NCI-H146 (cell line): ENCODE measurements around the gene SLC13A4.
"Not testable (repeated sequence)": the region's sequence is repeated elsewhere in the genome, so short reads cannot be mapped to it uniquely, and the experiment has no call there.

ENCODE experiments used
- DNase-seq: peaks from one replicate; lab custom pipeline; 2025; lab: John Stamatoyannopoulos, UW

SLC13A4 gene

DNA sequence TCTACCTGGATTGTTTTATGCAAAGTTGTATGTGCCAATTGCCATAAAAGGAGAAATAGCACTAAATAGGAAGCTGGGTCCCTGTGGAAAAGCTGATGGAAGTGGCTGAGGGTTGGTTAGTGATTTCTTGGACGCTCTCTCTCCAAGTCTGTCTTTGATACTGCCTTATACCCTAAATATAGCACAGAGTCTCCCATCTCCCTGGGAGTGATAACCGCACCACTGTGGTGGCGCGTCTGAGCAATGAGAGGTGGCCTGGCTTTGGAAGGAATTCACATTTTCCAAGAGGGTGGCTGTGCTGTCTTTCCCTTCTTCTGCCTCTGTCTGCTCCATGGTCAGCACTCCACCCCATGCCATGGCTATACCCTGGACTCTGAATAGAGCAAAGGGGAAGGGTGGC is 34.4 kb downstream of the SLC13A4 start:
- no peak for DNase-seq

DNA sequence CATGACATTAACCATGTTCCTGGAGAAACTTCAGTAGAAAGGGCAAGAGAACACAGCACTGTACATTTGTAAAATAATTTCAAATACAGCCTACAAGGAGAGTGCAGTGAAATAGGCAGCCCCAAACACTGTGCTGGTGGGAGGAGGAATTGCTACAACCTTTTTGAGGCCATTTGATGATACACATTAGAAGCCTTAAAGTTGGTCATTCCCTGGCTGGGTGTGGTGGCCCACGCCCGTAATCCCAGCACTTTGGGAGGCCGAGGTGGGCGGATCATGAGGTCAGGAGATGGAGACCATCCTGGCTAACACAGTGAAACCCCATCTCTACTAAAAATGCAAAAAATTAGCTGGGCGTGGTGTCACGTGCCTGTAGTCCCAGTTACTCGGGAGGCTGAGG is 35.4 kb downstream of the SLC13A4 start:
- not testable (repeated sequence) for DNase-seq

DNA sequence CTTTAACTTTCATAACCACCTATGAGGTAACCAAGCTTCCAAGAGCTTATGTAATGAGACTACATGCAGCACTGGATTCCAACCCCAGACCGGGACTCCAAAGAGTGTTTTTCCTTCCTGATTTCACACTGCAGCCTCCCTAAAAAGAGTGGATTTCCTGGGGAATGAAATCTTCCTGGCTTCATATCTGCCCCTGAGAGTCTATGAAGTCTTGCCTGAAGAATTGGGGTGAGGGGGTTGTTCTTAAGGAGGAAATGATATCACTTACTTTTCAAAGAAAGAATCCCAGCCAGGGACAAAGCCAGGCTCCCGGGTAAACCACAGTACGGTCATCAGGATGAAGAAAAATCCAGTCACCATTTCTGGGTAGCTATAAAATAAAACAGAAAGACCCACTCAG is 35.9 kb downstream of the SLC13A4 start:
- no peak for DNase-seq

DNA sequence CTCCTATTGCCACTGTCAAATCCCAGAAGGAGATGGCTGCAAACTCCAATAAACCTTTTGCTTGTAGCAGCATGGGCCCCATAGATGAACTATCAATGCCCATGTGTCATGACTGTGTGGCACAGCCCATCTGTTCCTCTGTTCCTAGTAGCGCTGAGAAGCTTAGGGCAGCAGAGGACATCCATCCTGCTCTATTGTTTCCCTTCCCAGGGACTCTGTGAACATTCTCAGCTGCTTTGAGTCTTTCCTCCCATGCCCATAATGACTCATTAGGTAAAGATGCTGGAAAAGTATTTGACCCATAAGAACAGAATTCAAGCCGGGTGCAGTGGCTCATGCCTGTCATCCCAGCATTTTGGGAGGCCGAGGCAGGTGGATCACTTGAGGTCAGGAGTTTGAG is 37.4 kb downstream of the SLC13A4 start:
- no peak for DNase-seq

DNA sequence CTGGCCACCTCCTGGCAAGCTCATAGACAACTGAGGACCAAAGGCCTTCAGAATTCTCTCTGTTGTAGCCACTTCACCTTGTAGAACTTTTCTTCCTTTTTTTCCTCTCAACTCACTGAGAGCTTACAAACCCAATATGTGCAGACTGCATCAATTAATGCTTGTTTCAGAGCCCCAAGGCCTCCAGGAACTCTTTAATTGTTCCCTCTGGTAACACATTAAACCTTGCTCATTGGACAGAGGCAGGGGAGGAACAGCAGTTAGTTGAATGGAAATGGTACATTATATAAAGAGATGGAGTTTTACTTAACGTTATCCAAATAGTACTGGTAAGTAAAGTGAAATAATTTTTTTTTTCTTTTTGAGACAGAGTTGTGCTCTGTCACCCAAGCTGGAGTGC is 40.5 kb downstream of the SLC13A4 start:
- no peak for DNase-seq

DNA sequence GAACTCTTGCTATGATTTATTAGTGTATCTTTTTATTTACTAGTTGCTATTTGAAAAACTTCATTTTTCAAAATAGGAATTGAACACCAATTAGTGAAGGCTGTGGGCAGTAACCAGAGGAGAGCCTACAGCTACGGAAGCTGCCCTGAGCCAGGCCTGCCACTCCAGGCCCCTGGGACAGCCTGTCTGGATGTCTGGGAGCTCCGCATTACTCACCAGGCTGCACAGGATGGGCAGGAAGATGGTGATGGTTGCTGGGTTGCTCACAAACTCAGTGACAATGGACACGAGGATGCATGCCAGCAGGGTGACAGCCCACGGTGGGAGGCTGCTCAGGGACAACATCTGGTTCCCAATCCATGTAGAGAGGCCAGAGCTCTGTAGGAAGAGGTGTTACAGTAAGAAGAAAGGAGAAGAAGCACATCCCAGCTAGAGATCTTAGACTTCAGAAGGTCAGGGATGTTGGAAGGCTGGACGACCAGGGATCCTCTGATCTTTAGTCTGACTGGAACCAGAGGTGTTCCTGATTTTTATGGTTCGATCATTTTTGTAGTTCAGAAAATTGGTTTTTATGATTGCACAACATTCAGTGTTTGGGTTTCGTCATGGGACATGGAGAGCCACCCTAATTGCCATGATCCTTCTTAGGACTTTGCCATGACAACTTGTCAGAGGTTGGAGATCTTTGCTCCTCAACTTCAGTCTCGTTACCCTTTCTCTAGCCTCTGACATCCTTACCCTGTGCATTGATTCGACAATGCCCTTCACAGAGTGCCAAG is 42.5 kb downstream of the SLC13A4 start:
- no peak for DNase-seq

DNA sequence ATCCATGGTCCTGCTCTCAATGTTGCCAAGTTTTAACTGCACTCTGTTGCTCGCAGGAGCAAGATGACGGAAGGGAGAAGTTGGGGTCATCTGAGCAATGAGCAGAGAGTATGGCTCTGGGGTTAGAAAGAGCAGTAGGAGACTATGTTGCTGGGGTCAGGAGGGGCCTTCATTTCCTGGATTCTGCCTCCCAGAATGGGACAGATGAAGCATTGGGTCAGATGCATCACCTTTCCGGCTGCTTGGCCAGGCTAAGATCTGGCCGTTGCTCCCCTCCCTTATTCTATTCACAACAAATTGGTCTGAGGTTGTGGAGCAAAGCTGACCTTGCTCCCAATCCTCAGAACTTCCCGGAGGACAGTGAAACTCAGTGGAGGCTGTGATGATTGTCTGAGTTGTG is 43.3 kb downstream of the SLC13A4 start:
- DNase-seq: no peak

DNA sequence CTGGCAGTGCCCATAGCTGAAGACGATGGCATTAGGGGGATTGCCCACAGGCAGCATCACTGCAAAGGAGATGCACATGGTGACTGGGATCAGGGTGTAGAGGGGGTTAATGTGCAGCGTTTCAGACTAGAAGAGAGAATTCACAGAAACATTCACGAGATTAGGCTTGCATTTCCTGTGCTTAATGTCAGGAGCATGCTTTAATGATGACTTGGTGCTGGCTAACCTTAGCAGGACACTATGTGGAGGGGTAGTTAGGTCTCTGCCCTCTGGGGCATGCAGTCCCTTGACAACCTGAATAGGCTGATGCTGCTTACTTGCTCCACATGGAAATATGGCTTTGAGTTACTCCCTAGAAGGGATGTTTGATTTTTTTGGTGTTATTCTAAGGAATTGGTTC is 43.9 kb downstream of the SLC13A4 start:
- no peak for DNase-seq

DNA sequence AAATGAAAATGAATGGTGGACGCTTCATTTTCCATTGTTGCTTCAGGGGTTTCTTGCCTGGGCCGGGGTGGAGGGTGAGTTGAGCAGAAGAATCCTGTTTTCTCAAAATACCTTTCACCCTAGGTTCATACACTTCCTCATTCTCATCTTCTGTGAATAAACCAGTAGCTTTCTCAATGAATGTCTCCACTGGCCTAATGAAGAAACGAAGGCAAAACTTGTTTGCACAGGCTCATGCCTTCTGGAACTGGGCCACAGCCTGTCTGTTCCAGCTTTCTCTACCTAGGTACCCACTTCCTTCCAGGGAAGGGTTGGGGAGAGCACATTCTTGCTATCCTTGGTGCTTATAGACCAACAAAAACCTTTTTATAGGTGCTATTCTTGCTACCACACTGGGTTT is 44.4 kb downstream of the SLC13A4 start:
- DNase-seq: no peak

DNA sequence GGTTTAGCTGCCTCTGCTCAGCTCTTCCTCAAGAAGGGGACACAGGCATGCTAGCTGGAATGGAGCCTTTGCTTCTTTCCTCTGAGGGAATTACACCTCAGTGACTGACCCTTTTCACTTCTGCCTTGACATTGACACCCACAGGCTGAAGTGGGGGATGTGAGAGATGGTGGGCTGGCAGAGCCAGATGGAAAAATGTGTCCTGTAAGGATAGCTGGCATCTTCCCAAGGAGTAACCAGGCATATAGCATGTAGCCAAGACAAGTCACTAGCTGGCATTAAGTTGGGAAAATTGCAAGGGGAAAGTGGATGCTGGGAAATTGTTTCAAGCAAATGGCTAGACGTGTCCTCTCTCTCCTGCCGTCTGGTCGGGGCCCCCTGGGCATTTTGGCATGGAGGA is 45.8 kb downstream of the SLC13A4 start:
- DNase-seq: no peak

DNA sequence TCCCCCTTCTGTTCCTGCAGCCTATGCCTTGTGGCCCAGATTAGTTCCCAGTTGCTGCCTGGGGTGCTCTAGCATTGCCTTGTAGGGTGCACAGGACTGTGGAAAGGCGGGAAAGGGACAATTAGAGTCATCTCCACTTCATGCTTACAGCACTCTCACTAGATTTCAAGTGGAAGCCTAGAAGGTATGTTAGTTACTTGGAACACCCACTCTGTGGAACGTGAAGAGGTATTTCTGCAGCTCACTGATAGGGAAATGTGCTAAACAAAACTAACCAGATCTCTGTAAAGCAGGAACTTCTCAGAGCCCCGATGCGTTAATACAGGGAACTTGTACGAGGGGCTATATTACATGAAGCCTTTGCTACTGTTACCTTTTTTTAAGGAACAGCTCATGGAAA is 46.2 kb downstream of the SLC13A4 start:
- DNase-seq: no peak

DNA sequence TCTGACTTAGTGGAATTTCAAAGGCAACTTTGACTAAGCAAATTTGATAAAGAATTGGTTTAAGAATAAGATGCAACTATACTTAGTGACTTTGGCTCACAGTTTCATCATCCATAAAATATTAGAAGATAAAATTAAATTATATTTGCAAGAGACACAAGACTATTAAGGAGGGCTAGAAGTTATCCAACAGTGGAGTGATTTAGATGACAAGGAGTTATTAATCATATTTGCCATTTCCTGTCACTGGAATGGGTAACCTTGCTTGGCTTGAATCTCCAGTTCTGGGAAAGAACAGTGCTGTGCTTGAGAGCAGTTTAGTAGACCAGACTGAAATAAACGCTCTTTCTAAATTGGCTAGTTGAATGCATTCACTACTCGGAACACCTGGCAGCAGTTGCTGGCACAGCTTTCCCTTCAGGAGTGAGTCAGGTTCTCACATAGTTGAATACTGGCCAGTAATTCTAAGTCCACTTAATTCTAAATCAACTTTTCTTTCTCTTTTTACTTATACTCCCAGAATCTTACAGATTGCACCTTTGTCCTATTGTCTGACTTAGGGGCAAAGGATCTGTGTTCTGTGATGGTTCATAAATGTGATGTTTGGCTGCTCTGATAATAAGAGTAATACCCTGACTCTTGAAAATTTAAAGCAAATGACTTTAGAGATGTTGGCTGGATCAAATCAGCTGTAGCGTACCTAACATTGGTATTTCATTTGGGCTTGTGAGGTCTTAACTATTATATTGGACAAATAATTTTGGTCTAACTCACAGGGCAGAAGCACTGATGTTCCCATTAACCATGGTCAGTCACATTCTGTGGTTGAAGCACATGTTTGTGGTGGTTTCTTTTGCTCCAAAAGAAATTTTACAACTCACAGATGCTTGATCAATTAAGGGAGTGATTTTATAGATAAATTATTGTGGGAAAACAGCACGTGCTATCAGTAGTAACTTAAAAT is 49.1 kb downstream of the SLC13A4 start:
- no peak for DNase-seq

DNA sequence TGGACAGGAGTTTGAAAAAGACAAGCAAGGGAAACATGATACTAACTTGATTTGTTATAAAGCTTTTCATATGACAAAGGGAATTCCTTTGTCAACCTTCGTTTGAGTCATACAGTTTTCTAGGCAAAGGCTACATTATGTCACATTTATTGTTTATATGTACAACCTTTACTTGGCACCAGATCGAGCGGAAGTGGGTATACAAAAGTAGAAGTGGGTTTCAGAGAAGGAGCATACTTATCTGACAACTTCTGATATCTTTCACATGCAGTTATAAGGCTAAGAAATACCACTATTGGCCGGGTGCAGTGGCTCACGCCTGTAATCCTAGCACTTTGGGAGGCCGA is 54.7 kb downstream of the SLC13A4 start:
- no peak for DNase-seq

DNA sequence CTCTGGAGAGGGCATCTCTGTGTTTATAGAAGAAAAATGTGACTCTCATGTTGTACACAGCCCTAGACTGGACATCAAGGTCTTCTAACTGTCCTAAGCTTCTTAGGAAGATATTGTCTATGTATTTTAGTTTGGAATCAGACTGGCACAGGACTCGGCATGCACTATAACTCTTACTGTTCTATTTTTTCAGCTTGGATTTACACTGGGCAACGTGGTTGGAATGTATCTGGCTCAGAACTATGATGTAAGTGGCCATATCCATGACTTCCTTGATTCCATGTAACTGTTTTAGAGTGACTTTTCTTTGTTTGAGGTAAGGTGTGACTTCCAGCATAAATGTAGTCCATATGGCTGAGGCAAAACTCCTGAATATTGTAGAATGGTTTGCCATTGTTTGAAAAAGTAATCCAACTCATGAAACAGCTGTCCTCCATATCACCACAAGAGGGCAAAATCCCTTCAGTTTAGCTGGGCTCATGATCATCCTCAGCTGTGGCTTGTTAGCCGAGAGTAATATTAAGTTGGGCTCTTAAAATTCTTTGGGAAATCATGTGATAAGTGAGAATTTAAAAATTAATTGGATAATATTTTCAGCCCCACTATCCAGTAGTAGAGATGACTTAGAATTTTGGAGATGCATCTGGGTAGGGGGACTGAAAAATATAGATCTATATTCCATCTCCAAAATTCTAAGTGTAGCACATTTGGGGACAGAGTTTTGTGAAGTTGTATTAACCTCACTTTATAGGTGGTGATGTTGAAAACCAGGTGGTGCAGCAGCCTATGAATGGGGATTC is 55.2 kb downstream of the SLC13A4 start:
- peak; percentile 51 for DNase-seq

DNA sequence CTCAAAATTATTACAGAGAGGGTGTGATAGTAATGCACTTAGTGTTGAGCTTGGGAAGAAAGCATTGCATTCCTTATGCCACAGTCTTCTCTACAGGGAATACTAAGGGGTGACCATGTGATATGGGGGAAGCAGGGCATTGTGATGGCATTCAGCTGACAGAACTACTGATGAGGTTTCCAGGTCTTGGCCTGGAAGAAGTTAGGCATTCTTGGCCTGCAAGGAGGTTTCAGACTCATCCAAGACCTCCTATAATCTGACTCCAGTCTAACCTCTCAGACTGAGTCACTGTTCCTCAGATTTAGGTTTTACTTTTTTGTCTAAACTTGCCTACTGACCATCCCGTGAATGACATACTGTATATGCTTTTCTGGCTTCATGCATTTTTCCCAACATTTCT is 57.8 kb downstream of the SLC13A4 start:
- DNase-seq: no peak

DNA sequence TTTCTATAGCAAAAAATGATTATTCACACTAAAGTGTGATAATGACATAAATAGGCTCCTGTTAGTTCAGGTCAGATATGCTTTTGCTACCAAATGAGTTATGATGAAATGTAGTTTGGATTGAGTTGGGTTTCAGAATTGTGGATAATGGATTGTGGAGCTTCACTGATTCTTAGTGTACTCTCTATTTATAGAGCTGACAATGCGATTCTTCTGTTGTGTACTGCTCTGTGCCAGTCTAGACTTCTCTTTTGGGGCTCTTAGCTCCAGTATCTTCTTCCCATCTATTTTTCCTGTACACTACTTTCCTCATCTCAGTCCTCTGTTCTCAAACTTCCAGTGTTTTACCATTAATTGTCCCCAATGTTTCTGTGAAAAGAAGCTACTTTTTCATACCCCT is 58.2 kb downstream of the SLC13A4 start:
- no peak for DNase-seq

DNA sequence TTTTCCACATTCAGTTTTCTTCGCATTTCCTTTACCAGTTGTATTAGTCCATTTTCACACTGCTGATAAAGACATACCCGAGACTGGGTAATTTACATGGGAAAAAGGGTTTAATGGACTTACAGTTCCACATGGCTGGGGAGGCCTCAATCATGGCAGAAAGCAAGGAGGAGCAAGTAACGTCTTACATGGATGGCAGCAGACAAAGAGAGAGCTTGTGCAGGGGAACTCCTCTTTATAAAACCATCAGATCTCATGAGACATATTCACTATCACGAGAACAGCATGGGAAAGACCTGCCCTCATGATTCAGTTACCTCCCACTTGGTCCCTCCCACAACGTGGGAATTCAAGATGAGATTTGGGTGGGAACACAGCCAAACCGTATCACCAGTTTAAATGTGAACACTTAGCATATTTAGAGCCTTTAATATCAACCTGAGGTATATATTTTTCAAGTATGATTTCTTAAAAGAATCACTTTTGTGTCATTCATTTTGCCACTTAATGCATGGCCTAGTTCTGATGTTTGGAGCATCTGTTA is 59.1 kb downstream of the SLC13A4 start:
- DNase-seq: not testable (repeated sequence)

DNA sequence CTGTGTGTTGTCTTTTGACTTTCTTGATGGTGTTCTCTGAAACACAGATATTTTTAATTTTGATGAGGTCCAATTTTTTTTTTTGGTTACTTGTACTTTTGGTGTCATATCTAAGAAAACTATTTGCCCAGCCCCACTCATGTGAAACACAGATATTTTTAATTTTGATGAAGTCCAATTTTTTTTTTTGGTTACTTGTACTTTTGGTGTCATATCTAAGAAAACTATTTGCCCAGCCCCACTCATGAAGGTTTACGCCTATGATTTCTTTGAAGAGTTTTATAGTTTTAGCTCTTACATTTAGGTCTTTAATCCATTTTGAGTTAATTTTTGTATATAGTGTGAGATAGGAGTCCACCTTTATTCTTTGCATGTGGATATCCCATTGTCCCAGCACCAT is 60.4 kb downstream of the SLC13A4 start:
- DNase-seq: not testable (repeated sequence)

DNA sequence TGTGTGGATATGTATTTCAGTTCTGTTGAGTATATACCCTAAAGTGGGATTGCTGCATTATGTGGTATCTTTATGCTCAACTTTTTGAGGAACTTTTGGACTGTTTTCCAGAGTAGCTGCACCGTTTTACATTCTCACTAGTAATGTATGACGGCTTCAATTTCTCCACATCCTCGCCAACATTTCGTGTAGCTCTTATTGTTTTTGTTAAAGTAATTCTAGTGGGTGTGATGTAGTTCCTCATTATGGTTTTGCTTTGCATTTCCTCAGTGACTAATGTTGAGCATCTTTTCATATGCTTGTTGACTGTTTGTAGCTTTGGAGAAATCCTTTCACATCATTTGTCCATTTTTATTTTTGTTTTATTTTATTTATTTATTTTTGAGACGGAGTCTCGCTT is 61.1 kb downstream of the SLC13A4 start:
- no peak for DNase-seq

DNA sequence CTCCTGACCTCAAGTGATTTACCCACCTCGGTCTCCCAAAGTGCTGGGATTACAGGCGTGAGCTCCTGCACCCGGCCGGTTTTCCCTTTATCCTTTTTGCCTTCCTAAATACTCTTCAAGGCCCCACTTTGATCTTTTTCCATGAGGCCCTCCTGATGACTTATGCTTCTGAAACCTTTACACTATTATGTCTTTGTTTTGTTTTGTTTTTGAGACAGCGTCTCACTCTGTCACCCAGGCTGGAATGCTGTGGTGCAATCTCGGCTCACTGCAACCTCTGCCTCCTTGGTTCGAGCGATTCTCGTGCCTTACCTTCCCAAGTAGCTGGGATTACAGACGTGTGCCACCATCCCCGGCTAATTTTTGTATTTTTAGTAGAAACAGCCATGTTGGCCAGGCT is 61.8 kb downstream of the SLC13A4 start:
- no peak for DNase-seq

DNA sequence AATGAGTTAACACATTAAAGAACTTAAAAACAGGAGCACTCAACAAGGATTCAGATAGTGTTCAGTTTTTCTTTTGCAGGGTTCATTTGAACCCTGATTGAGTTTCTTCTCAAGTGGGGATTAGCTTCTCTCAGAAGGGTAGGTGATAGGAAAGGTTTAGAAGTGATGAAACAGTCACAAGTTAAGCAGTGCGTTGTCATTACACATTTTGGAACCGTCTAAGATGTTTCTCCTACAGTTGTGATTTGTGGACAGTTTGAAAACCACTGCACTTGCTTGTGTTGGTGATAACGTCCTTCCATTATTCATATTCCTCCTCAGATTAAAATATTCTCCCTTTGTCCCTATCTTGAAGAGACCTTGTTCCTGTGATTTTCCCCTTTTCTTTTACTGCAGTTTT is 62.9 kb downstream of the SLC13A4 start:
- no peak for DNase-seq

DNA sequence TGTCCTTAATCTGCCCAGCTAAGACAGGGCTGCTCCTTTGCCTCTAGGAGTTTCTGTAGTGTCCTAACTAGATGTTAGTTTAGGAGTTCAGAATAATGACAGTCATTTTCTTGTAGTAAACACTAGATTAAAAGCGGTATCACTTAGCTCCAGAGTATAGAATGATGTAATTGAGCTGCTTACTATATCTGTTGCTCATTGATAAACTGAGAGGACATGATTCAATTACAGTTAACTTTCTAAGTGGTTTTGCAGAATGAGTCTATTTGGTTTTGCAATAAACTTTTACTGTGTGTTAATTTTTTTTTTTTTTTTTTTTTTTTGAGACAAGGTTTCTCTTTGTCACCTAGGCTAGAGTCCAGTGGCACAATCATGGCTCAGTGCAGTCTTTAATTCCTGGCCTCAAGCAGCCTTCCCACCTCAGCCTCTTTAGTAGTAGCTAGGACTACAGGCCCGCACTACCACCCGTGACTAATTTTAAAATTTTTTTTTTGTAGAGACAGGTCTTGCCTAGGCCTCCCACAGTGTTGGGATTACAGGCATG is 63.9 kb downstream of the SLC13A4 start:
- DNase-seq: no peak
